Heart left ventricle (tissue), 13 donors: ENCODE results near the gene NAALADL2.

Experiments used
- POLR2A ChIP-seq, 2 donors: fragments of 450-650 bp; IDR thresholded peaks; one replicate each; pipeline ENCODE4 v1.6.1; 2017; ENCODE audit warnings: antibody characterized with exemption in 2 of 2, mild to moderate bottlenecking in 2 of 2, moderate library complexity in 2 of 2
- TF ChIP-seq, protein P1 (sequence below), 12 donors: fragments of 200-600 bp; sonication (generic) in 4 of 12; IDR thresholded peaks; one replicate each; pipeline versions ENCODE4 v1.5.0 to v1.8.0; 2018 to 2022; ENCODE audit warnings: antibody characterized with exemption in 12 of 12, mild to moderate bottlenecking in 5 of 12
- donor health status: ischemic (EF 13 %, LVEDD 7.1; RV severe dilation, severe dysfunction).
- donor health status: DM: no; HTN: yes; CAD: no.
- donor health status: DM: no; HTN: no; CAD: no.
- donor health status: ischemic (EF 25% LVEDD 6.9; RV normal size, moderate dysfunction).
- donor health status: ischemic (EF 25% LVEDD 5.7; RV mildly dilated, moderate dysfunction).
- donor health status: ischemic (EF 35%, LVEDD 5.7; RV mildly dilated, moderate dysfunction).
- donor health status: nonischemic (EF 11% LVEDD 7.7; RV severe dilation, severe dysfunction).
- donor health status: DM: yes; HTN: yes; CAD: no.
- donor health status: PGD.
- donor health status: ischemic (EF 29% LVEDD 5.4; RV normal size, mild dysfunction).
- donor health status: nonischemic (EF 23%, LVEDD 6.1; RV moderate dilation, normal function).

GRCh38 chr3:175608911-175609310 lies 749.8 kb downstream of the NAALADL2 start:
- TF ChIP-seq, protein P1, sequence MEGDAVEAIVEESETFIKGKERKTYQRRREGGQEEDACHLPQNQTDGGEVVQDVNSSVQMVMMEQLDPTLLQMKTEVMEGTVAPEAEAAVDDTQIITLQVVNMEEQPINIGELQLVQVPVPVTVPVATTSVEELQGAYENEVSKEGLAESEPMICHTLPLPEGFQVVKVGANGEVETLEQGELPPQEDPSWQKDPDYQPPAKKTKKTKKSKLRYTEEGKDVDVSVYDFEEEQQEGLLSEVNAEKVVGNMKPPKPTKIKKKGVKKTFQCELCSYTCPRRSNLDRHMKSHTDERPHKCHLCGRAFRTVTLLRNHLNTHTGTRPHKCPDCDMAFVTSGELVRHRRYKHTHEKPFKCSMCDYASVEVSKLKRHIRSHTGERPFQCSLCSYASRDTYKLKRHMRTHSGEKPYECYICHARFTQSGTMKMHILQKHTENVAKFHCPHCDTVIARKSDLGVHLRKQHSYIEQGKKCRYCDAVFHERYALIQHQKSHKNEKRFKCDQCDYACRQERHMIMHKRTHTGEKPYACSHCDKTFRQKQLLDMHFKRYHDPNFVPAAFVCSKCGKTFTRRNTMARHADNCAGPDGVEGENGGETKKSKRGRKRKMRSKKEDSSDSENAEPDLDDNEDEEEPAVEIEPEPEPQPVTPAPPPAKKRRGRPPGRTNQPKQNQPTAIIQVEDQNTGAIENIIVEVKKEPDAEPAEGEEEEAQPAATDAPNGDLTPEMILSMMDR (IDR thresholded peaks at IDR 0.05), result no peak
- TF ChIP-seq POLR2A (IDR thresholded peaks at IDR 0.05), result no peak
